Adrenal gland (tissue), 12 donors: ENCODE results near the gene MGME1. TPM values are rescaled to one million over a fixed set of nuclear protein-coding genes. Genes with fewer than 3 reads are reported as not detected.

Experiments
- DNase-seq, 7 donors: peaks; one replicate each; pipeline ENCODE4 v3.0.0-alpha.2; 2019 to 2020
- H3K27ac ChIP-seq, 5 donors: fragments of 200-600 bp; sonication (generic) in 4 of 5; 1 replicate in 3 of 5; 2 replicates in 2 of 5; pipeline versions ENCODE4 v1.5.1 to v1.8.0; 2016 to 2020; ENCODE audit warnings: mild to moderate bottlenecking in 1 of 5
- H3K27me3 ChIP-seq: fragments of 200-600 bp; 2 replicates; pipeline ENCODE4 v1.8.0; 2021
- H3K36me3 ChIP-seq, 2 donors: fragments of 200-600 bp; replicated peaks in 1 of 2; 1 replicate in 1 of 2; 2 replicates in 1 of 2; pipeline versions ENCODE4 v1.5.1 to v1.8.0; 2018 to 2022
- H3K4me1 ChIP-seq, 2 donors: fragments of 200-600 bp; replicated peaks in 1 of 2; 1 replicate in 1 of 2; 2 replicates in 1 of 2; pipeline versions ENCODE4 v1.5.1 to v1.8.0; 2018 to 2021
- H3K4me3 ChIP-seq, 4 donors: fragments of 200-600 bp; sonication (generic) in 3 of 4; one replicate each; pipeline ENCODE4 v1.5.1; 2016 to 2018
- H3K9me3 ChIP-seq, 3 donors: fragments of 200-600 bp; sonication (generic) in 1 of 3; replicated peaks in 1 of 3; 1 replicate in 2 of 3; 2 replicates in 1 of 3; pipeline versions ENCODE4 v1.5.1 to v1.8.0; 2016 to 2021
- CTCF ChIP-seq, 6 experiments: fragments of 450-650 bp in 4 of 6; fragments of 200-600 bp in 2 of 6; sonication (generic) in 1 of 6; IDR thresholded peaks; 1 replicate in 5 of 6; 2 replicates in 1 of 6; pipeline versions ENCODE4 v1.5.1 to v1.8.0; 2016 to 2021; ENCODE audit warnings: antibody characterized with exemption in 6 of 6, mild to moderate bottlenecking in 2 of 6, moderate library complexity in 1 of 6
- POLR2A ChIP-seq, 2 donors: fragments of 450-650 bp; IDR thresholded peaks; one replicate each; pipeline ENCODE4 v1.6.1; 2017; ENCODE audit warnings: antibody characterized with exemption in 2 of 2, mild to moderate bottlenecking in 2 of 2, moderate library complexity in 1 of 2
- WGBS, 4 donors: extraction: QIAGEN DNeasy Blood & Tissue Kit in 2 of 4; methylation state at CpG; one replicate each; pipeline versions ENCODE4 v1.1.5 to v1.1.7; 2013 to 2017; 5-methylcytosine and 5-hydroxymethylcytosine counted together
- intact Hi-C, 2 donors: fragments of 100-400 bp; cut with DNase I; formaldehyde crosslinking; loops; one replicate each; pipeline versions ENCODE4 v1.14.1 to v1.15.0; 2022 to 2023
- polyA plus RNA-seq, 3 donors: library from polyadenylated mRNA; stranded (reverse); fragments of 200-250 nt in 2 of 3; fragments of 350-450 nt in 1 of 3; fragmentation: Illumina TruSeq in 1 of 3; extraction: RNeasy Lipid Tissue Mini Kit (QIAGEN cat#74804) in 1 of 3; gene quantifications; one replicate each; pipeline ENCODE4 v1.2.3, GENCODE V29; 2013 to 2014
- total RNA-seq, 9 donors: library from RNA; depleted of rRNA in 4 of 9; stranded (reverse); fragments of >200 nt in 4 of 9; fragments of 120-200 nt in 1 of 9; fragmentation: NEBNext Ultra II Directional in 1 of 9; extraction: Animal tissue kit (Norgen Biotek cat#: 25700) in 1 of 9; gene quantifications; one replicate each; pipeline versions ENCODE4 v1.1.0 to v1.2.4, GENCODE V29; 2013 to 2023
- donor health status: healthy with polysubstance abuse.
- donor health status: Bipolar disorder and iron deficiency.
- donor health status: DM: yes; HTN: yes; CAD: no.
- donor health status: DM: no; HTN: no; CAD: no.
- donor health status: DM: no; HTN: no; CAD: no.
- donor health status: DM: yes; HTN: yes; CAD: no.

MGME1 gene
- total and polyA plus RNA-seq, 12 donors, result 11.0 to 30.0 (median 20.5) TPM

DNA sequence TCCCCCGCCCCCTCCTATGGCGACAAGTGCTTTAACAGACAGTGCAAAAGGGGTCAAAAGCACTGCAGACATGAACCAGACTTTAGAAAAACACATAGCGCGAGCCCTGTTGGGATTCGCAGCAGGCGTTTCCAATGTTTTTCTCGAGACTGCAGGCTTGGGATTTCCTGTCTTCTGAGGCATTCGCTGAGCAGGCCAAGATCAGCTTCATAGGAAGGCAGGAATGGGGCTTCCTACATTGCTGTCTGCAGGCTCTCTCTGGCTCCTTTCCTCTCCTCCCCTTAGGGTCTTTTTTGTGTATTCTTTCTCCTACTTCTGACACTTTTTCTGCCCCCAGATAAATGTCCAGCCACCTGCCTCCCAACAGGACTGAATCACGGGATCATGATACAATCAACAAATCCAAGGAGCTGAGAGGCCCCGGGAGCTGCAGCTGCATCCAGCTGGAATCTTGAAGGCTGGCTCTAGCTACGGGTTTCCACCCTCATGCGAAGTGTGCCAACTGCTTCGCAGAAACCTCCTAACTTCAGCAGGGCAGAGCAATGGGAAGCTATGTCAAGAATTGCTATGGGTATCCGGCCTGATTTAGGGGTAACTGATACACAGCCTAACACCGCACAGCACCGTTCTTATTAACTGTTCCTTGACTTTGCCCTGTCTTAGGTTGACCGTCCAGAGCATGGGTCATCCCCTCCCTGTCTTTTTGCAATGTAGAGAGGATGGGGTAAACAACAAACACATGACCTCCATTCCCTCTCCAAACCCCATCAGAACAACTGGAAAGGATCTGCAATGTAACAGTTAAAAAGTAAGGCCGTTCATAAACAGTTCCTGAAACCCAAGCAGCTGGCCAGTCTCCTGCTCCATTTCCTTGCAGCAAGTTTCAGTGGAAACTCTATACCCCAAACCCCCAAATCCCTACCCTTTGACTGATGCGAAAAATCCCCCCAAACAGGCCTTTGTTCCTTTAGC, 31.8 kb upstream of the MGME1 start:
- WGBS, 4 donors, result 48 to 58% (median 52%) methylated on average over 18 to 19 of the region's 19 CpGs
- peaks cover 0 to 16% of the 10 kb centered on the region in 2 donors for H3K36me3 ChIP-seq
- no peaks in the 10 kb centered on the region for H3K27me3 ChIP-seq
- TF ChIP-seq POLR2A (IDR thresholded peaks at IDR 0.05), result no peak
- TF ChIP-seq CTCF (IDR thresholded peaks at IDR 0.05), result no peak
- H3K9me3 ChIP-seq, result no peaks in the 10 kb centered on the region
- H3K4me1 ChIP-seq, result peaks cover 0 to 19% of the 10 kb centered on the region in 2 donors
- peak in 1 of 7 donors; percentile 32 for DNase-seq
- H3K27ac ChIP-seq, result peak overlapping the region in 2 of 5 donors; percentile 30 to 51
- no peak overlapping the region for H3K4me3 ChIP-seq
- intact Hi-C loops, result no loop called here

DNA sequence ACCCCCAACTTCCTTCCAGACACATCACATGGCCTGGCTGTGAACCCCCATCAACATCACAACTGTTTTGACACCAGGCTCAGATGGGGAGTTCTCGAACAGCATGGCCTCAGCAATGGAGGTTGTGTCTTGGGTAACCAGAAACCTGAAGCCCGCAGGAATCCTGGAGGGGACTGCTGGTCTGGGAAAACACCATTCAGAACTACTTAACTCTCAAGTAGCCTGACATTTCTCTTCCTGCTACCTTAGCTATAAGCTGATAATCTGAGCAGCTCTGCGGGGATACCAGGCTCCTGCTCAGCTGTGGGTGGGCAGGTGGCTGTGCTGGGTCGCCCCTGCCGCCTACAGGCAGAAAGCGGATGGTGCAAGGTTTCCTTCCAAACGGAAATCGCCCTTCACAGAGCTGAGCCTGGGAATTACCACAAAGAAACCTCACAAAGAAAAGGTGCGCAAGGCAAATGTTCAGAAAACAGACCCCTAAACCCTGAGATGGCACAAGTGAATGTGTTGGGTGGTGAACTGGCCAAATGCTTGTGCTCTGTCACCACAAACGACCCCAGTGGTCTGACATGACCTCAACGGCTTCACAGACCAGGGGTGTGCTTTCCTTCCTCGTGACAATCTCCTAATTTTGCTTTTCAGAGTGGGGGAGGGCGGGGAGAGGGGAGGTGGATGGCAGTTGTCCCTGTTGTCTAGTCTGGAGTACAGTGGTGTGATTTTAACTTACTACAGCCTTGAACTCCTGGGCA, 29.8 kb upstream of the MGME1 start:
- TF ChIP-seq CTCF (IDR thresholded peaks at IDR 0.05) (peak; percentile 75 to 88 (median 84)), POLR2A (IDR thresholded peaks at IDR 0.05) (no peak)
- Histone ChIP-seq H3K27me3 (no peaks in the 10 kb centered on the region), H3K27ac (no peak overlapping the region), H3K4me1 (peaks cover 0 to 19% of the 10 kb centered on the region in 2 donors), H3K9me3 (no peaks in the 10 kb centered on the region), H3K36me3 (peaks cover 0 to 35% of the 10 kb centered on the region in 2 donors), H3K4me3 (no peak overlapping the region)
- intact Hi-C loops, result no loop called here
- WGBS, 4 donors, result 20 to 24% (median 21%) methylated on average over 12 to 13 of the region's 13 CpGs
- peak; percentile 50 to 82 (median 69) for DNase-seq

- Histone ChIP-seq H3K27me3 (no peaks in the 10 kb centered on the region), H3K9me3 (no peaks in the 10 kb centered on the region), H3K27ac (no peak overlapping the region), H3K36me3 (peaks cover 0 to 39% of the 10 kb centered on the region in 2 donors), H3K4me1 (peaks cover 0 to 19% of the 10 kb centered on the region in 2 donors), H3K4me3 (no peak overlapping the region)
- DNase-seq, result no peak
- intact Hi-C loops, result no loop called here
- WGBS, 4 donors, result 59 to 66% (median 61%) methylated on average over 6 to 7 of the region's 7 CpGs
- TF ChIP-seq POLR2A (IDR thresholded peaks at IDR 0.05), result no peak
- no peak for TF ChIP-seq CTCF (IDR thresholded peaks at IDR 0.05)
Measured at GRCh38 chr20:17939622-17940223, 29.1 kb upstream of the MGME1 start.
